ENCODE results near the gene ESPN.
"Not testable (repeated sequence)": the region's sequence is repeated elsewhere in the genome, so short reads cannot be mapped to it uniquely, and the experiment has no call there.

The ESPN gene

GRCh38 chr1:6447818-6448748, 23.5 kb downstream of the ESPN start:
- no peak for DNase-seq (ENCODE audit: low read depth)

DNA sequence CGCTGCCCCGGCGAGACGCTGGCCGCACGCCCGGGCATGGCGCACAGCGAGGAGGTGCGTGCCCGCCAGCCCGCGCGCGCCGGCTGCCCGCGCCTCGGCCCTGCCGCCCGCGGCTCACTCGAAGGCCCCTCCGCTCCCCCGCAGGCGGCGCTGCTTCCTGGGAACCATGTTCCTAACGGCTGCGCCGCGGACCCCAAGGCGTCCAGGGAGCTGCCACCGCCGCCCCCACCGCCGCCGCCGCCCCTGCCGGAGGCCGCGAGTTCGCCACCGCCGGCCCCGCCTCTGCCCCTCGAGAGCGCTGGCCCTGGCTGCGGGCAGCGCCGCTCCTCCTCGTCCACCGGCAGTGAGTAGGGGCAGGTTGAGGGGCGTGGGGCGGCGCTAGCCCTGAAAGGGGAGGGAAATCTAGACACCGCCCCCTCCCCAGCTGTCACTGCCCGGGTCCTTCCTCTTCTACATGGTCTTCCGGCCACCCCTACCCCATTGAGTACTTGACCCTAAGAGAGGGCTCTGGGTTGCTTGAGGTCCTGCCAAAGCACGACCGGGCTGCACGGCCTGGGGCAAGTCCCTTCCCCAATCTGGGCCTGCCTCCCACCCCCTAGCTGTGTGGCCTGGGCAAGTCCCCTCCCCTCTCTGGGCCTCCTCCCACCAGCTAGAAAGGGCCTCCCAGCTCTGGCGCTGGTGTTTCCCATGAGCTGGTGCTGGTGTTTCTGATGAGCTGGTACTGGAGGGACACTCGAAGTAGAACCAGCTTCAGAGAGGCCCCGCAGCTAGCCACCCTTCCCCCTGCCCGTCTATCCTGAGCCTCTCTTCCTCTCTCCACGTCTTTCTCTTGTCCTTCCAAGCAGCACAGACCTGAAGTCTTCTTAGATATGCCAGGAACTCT, 24.4 kb downstream of the ESPN start:
- DNase-seq (ENCODE audit: low read depth) = peak; percentile 31

GRCh38 chr1:6450005-6450450, 25.5 kb downstream of the ESPN start:
- no peak for DNase-seq (ENCODE audit: low read depth)

DNA sequence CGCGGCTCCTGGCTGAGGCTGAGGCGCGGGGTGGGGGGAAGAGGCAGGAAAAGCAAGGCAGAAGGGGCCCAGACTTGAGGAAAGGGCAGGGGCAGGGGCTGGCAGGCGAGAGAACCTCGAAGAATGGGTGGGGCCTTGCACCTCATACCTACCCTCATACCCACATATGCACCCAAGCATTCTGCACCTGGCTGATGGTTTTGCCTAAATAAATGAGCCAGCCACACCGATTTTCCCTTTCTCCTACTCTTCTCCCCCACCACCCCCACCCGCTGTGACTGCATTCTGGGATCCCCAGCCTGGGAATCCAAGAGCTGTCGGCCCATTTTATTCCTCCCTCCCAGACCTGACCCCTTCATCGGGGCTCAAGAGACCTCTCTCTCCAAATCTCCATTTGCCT, 25.9 kb downstream of the ESPN start:
- DNase-seq (ENCODE audit: low read depth) = not testable (repeated sequence)

DNA sequence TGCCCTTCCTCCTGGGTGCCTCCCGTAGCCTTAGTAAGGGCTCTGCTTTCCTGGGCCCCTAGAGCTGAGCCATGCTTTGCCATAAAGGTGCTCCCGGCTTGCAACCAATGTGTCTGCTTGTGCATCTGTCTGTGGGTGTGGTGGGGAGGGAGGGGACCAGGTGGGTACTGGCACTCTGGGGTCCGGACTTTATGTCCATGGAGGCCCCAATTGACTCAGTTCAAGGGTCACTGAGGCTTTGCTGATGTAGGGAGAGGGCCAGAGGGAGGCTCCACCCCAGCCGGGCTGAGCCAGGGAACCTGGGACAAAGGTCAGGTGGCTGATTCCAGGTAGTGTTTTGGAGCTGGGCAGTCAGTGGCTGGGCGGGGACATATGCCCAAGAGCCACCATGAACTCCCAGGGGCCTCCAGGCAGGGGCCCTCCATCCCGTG, 26.4 kb downstream of the ESPN start:
- no peak for DNase-seq (ENCODE audit: low read depth)

DNA sequence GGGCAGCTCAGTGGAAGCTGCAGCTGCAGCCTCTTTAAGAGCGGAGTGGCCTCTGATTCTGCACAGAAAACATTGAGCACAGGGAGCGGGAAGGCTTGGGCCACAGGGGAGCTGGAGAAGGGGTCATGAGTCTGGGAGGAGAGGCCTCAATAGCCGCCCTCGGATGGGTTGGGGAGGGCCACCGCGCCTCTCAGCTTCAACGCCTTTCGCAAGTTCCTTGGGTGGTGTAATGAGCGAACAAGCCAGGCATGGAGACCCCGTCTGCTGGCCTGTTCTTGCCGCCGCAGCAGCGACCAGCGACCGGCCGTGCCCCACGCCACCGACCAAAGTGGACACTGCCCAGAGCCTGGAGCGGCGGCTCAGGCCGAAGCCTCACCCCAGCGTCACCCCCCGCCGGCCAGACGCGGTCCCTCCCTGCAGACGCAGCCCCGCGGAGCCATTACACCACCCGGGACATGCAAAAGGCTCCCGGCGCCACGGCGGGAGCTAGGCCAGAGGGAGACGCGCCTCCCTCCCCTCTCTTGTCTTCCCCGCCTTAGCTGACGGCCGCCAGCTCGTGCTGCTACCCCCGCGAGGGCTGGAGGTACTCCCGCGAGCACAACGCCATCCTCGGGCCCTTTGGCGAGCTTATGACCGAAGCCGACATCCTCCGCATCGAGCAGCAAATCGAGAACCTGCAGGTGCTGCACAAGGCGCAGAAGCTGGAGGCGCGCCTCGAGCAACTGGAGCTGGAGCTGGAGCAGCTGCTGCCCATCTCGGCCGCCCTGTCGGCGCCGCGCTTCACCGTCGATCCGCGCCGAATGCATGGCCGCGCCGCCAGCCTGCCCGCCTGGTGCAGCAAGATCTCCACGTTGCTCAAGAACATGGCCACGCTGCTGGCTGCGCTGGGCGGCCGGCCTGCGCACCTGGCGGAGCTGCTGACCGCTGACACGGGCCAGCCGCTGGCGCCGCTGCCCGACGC, 29.6 kb downstream of the ESPN start:
- DNase-seq (ENCODE audit: low read depth) = not testable (repeated sequence)

GRCh38 chr1:6454856-6455751, 30.5 kb downstream of the ESPN start:
- peak; percentile 19 for DNase-seq (ENCODE audit: low read depth)

GRCh38 chr1:6455752-6456520, 31.4 kb downstream of the ESPN start:
- DNase-seq (ENCODE audit: low read depth) = peak; percentile 19

GRCh38 chr1:6456800-6457466, 32.4 kb downstream of the ESPN start:
- DNase-seq (ENCODE audit: low read depth) = peak; percentile 28

DNA sequence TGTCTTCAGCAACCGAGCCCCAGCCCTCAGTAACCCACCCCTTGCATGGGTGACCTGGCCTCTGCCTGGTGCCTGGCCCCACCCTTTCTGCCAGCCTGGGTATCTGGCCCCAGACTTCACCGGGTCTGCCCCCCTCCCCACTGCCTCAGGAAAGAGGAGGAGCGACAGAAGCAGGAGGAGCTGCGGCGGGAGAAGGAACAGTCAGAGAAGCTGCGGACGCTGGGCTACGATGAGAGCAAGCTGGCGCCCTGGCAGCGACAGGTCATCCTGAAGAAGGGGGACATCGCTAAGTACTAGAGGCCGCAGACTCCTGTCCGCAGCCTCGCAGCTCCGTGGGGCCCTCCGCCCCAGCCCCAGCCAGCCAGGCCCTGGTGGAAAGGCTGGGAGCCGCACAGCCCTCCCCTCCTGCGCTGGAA, 35.3 kb downstream of the ESPN start:
- DNase-seq (ENCODE audit: low read depth) = no peak

GRCh38 chr1:6460301-6461050, 35.9 kb downstream of the ESPN start:
- no peak for DNase-seq (ENCODE audit: low read depth)

DNA sequence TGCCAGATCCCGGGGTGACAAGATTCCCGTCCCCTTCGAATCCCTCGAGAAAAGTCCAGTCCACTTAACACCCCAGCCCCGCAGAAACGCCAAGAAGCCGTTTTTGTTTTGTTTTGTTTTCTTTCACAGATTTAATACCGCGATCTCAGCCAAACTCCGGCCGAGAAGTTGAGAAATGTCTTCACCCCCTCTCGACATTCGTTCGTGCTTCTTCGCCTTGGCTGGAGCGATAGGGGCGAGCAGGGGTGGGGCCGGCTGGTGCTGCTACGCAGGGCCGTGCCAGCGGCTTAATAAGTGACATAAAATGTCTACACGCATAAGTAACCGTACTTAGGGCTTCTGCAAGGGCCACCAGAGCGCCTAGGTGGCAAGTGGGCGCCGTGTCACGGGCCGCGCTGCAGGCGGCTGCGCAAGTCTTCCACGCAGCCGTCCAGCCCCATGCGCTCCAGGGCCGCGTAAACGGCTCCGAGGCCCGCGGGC, 36.5 kb downstream of the ESPN start:
- no peak for DNase-seq (ENCODE audit: low read depth)

GRCh38 chr1:6461538-6462411, 37.2 kb downstream of the ESPN start:
- no peak for DNase-seq (ENCODE audit: low read depth)

DNA sequence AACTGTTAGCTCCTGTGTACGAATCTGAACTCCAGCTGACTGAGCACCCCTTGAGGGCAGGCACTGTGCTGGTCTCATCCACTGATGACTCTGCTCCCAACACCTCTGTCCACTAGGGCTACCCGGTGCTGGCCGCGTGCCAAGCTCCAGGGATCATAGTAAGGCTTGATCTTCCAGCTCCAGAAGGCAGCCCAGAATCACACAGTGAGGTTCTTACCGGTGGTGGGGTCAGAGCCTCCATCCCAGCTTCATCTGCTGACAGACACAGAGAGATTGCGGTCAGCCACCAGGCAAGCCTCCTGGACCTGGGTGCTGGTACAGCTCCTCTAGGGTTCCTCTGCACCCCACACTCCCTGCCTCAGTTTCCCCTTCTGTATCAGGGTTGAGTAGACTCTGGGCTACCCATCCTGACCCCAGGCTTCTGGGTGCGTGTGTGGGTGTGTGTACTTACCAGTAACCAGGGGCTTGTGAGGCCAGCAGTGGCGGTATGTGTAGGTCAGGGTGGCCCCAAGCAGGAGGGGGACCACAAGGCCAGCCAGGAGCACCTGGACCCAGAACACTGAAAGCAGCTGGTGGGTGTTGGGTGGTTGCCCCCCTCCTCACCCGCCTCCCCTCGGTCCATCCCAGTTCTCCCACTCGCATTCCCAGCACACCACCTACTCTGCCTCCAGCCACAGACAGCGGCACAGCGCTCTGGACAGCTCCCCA, 38.0 kb downstream of the ESPN start:
- peak; percentile 19 for DNase-seq (ENCODE audit: low read depth)

- DNase-seq (ENCODE audit: low read depth) = no peak
Observed at GRCh38 chr1:6463120-6463412, 38.5 kb downstream of the ESPN start.

- no peak for DNase-seq (ENCODE audit: low read depth)
Observed at GRCh38 chr1:6464514-6464836, 39.9 kb downstream of the ESPN start.

- no peak for DNase-seq (ENCODE audit: low read depth)
Observed at GRCh38 chr1:6464915-6465314, 40.3 kb downstream of the ESPN start.

Data from ELR (cell line).